Astrocyte (in vitro differentiated cells and primary cell): ENCODE results near the gene RABGAP1L. TPM values are rescaled to one million over a fixed set of nuclear protein-coding genes. Genes with fewer than 3 reads are reported as not detected.

ENCODE experiments used
- DNase-seq: peaks from one replicate; pipeline ENCODE4 v3.0.0-alpha.2; 2010; ENCODE audit warnings: low read depth
- FAIRE-seq: peaks from 2 replicates; lab custom pipeline; 2011; peaks lifted over from hg19 to GRCh38; lab: Jason Lieb, UNC
- H2AFZ ChIP-seq: 2 replicates; pipeline ENCODE4 v1.6.0; 2012; ENCODE audit warnings: low read depth, low read length, inconsistent platforms
- H3K27ac ChIP-seq: 2 replicates; pipeline ENCODE4 v1.5.1; 2011; ENCODE audit warnings: low read depth, low read length, inconsistent platforms
- H3K27me3 ChIP-seq: 2 replicates; pipeline ENCODE4 v1.6.0; 2011; ENCODE audit warnings: low read length, inconsistent platforms; ENCODE audit not compliant: insufficient read depth
- H3K36me3 ChIP-seq: 2 replicates; pipeline ENCODE4 v1.5.1; 2011; ENCODE audit warnings: low read length, inconsistent platforms; ENCODE audit not compliant: insufficient read depth
- H3K4me1 ChIP-seq: 2 replicates; pipeline ENCODE4 v1.5.1; 2011; ENCODE audit warnings: low read length, inconsistent platforms; ENCODE audit not compliant: insufficient read depth
- H3K4me2 ChIP-seq: 2 replicates; pipeline ENCODE4 v1.6.0; 2012; ENCODE audit warnings: low read length, inconsistent platforms
- H3K4me3 ChIP-seq: 2 replicates; pipeline ENCODE4 v1.5.1; 2011; ENCODE audit warnings: low read depth, mild to moderate bottlenecking, low read length, inconsistent platforms; ENCODE audit not compliant: insufficient read depth
- H3K79me2 ChIP-seq: 2 replicates; pipeline ENCODE4 v1.6.0; 2012; ENCODE audit warnings: mild to moderate bottlenecking, low read length, inconsistent platforms; ENCODE audit not compliant: insufficient read depth
- H3K9ac ChIP-seq: 2 replicates; pipeline ENCODE4 v1.6.0; 2012; ENCODE audit warnings: mild to moderate bottlenecking, low read length, inconsistent platforms
- H3K9me3 ChIP-seq: 2 replicates; pipeline ENCODE4 v1.5.1; 2012; ENCODE audit warnings: low read depth, mild to moderate bottlenecking, low read length, inconsistent platforms; ENCODE audit not compliant: insufficient read depth
- H4K20me1 ChIP-seq: 2 replicates; pipeline ENCODE4 v1.6.0; 2012; ENCODE audit warnings: low read length, inconsistent platforms; ENCODE audit not compliant: insufficient read depth
- H3K27ac Mint-ChIP-seq: one replicate; pipeline ENCODE4 v1.8.0; 2021; ENCODE audit warnings: mild to moderate bottlenecking, mixed read lengths; ENCODE audit not compliant: unreplicated experiment
- H3K27me3 Mint-ChIP-seq: one replicate; pipeline ENCODE4 v1.8.0; 2021; ENCODE audit warnings: low read depth, mixed read lengths; ENCODE audit not compliant: unreplicated experiment
- H3K36me3 Mint-ChIP-seq: one replicate; pipeline ENCODE4 v1.8.0; 2021; ENCODE audit warnings: low read depth, mixed read lengths; ENCODE audit not compliant: unreplicated experiment
- H3K4me1 Mint-ChIP-seq: one replicate; pipeline ENCODE4 v1.8.0; 2021; ENCODE audit warnings: low read depth, mixed read lengths; ENCODE audit not compliant: unreplicated experiment
- H3K4me3 Mint-ChIP-seq: one replicate; pipeline ENCODE4 v1.8.0; 2021; ENCODE audit warnings: mild to moderate bottlenecking, moderate library complexity, mixed read lengths; ENCODE audit not compliant: unreplicated experiment
- H3K9me3 Mint-ChIP-seq: one replicate; pipeline ENCODE4 v1.8.0; 2021; ENCODE audit warnings: mild to moderate bottlenecking, mixed read lengths; ENCODE audit not compliant: unreplicated experiment
- EZH2 ChIP-seq: IDR thresholded peaks from 2 replicates; pipeline ENCODE4 v1.6.1; 2012; ENCODE audit warnings: mild to moderate bottlenecking, low read length, inconsistent platforms; ENCODE audit not compliant: insufficient read depth
- total RNA-seq: library from RNA; stranded (reverse); gene quantifications from 2 replicates; pipeline ENCODE4 v1.2.1, GENCODE V29; 2021
- TF ChIP-seq, protein P1 (sequence below): IDR thresholded peaks from 2 replicates; pipeline ENCODE4 v1.5.1; 2011; ENCODE audit warnings: low read depth, mild to moderate bottlenecking, inconsistent platforms, low read length, moderate library complexity; ENCODE audit not compliant: insufficient read depth

The RABGAP1L gene
- total RNA-seq, 1 donor from 2014 or later, result 40.2 TPM

DNA sequence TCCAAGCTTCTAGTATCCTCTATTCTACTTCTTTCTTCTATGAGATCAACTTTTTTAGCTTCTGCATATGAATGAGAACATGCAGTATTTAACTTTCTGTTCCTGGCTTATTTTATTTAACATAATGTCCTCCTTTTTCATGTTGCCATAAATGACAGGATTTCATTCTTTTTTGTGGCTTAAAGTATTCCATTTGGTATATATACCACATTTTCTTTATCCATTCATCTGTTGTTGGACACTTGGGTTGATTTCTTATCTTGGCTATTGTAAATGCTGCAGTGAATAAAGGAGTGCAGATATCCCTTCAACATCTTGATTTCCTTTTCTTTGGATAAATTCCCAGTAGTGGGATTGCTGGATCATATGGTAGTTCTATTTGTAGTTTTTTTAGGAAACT lies 498.1 kb downstream of the RABGAP1L start:
- FAIRE-seq, result no peak
- no peaks in the 10 kb centered on the region for H3K27me3 Mint-ChIP-seq
- H3K9me3 Mint-ChIP-seq, result peaks cover under 1% of the 10 kb centered on the region
- H3K79me2 ChIP-seq, result no peaks in the 10 kb centered on the region
- no peak overlapping the region for H3K4me2 ChIP-seq
- no peaks in the 10 kb centered on the region for H4K20me1 ChIP-seq
- no peak for TF ChIP-seq EZH2
- TF ChIP-seq, protein P1, sequence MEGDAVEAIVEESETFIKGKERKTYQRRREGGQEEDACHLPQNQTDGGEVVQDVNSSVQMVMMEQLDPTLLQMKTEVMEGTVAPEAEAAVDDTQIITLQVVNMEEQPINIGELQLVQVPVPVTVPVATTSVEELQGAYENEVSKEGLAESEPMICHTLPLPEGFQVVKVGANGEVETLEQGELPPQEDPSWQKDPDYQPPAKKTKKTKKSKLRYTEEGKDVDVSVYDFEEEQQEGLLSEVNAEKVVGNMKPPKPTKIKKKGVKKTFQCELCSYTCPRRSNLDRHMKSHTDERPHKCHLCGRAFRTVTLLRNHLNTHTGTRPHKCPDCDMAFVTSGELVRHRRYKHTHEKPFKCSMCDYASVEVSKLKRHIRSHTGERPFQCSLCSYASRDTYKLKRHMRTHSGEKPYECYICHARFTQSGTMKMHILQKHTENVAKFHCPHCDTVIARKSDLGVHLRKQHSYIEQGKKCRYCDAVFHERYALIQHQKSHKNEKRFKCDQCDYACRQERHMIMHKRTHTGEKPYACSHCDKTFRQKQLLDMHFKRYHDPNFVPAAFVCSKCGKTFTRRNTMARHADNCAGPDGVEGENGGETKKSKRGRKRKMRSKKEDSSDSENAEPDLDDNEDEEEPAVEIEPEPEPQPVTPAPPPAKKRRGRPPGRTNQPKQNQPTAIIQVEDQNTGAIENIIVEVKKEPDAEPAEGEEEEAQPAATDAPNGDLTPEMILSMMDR, result no peak
- H3K4me1 Mint-ChIP-seq, result peaks cover 23% of the 10 kb centered on the region
- H3K4me1 ChIP-seq, result no peaks in the 10 kb centered on the region
- no peak overlapping the region for H3K4me3 Mint-ChIP-seq
- no peaks in the 10 kb centered on the region for H3K9me3 ChIP-seq
- H2AFZ ChIP-seq, result no peak overlapping the region
- no peak for DNase-seq
- H3K27ac ChIP-seq, result no peak overlapping the region
- no peaks in the 10 kb centered on the region for H3K36me3 ChIP-seq
- no peak overlapping the region for H3K4me3 ChIP-seq
- no peaks in the 10 kb centered on the region for H3K27me3 ChIP-seq
- no peak overlapping the region for H3K27ac Mint-ChIP-seq
- no peak overlapping the region for H3K9ac ChIP-seq
- H3K36me3 Mint-ChIP-seq, result no peaks in the 10 kb centered on the region

DNA sequence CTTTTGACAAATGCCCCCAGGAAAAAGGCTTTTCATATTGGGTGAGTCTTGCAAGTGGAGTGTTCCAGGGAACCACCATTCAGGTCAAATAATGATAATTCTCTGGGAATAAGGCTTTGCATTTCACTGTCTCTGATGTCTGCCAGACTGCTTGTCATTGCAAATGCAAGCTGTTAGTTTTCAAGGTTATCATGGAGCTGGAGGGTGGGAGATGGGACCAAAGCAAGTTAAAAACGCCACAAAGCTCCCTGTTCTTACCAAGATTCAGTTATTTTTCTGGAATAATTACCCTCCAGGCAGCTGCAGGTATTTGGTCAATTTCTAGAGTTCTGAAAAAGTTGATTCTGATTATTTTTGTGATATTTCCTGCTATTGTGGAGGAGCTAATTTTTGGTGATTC lies 498.6 kb downstream of the RABGAP1L start:
- Mint-ChIP-seq H3K4me1 (peaks cover 20% of the 10 kb centered on the region), H3K36me3 (no peaks in the 10 kb centered on the region), H3K27ac (no peak overlapping the region), H3K27me3 (no peaks in the 10 kb centered on the region), H3K4me3 (no peak overlapping the region), H3K9me3 (no peaks in the 10 kb centered on the region)
- no peaks in the 10 kb centered on the region for H3K27me3 ChIP-seq
- DNase-seq (no peak), FAIRE-seq (no peak)
- H3K9me3 ChIP-seq, result no peaks in the 10 kb centered on the region
- TF ChIP-seq EZH2, result no peak
- TF ChIP-seq, protein P1, result no peak
- H3K27ac ChIP-seq, result no peak overlapping the region
- no peaks in the 10 kb centered on the region for H3K36me3 ChIP-seq
- H3K4me1 ChIP-seq, result no peaks in the 10 kb centered on the region
- no peaks in the 10 kb centered on the region for H4K20me1 ChIP-seq
- no peak overlapping the region for H3K9ac ChIP-seq
- no peak overlapping the region for H3K4me3 ChIP-seq
- no peak overlapping the region for H3K4me2 ChIP-seq
- H3K79me2 ChIP-seq, result no peaks in the 10 kb centered on the region
- no peak overlapping the region for H2AFZ ChIP-seq

DNA sequence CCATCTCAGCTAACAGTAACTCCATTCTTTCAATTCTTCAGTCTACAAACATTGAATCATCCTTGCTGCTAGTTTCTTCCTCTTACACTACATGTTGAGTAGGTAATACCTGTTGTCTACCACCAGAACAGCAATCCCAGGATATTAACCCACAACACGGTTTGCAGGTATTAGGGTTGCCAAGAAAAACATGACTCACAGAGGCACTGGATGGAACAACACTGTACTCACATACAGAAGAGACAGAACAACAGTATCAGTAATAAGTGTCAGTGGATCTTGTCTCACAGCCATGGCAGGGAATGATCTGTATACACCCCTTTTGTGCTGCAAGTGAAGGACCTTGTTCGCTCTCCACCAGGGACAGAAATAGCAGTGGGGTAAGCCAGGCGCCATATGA lies 500.5 kb downstream of the RABGAP1L start:
- Histone ChIP-seq H3K4me2 (no peak overlapping the region), H3K9me3 (no peaks in the 10 kb centered on the region), H3K27ac (no peak overlapping the region), H3K36me3 (no peaks in the 10 kb centered on the region), H3K79me2 (no peaks in the 10 kb centered on the region), H3K4me3 (no peak overlapping the region), H3K27me3 (no peaks in the 10 kb centered on the region), H4K20me1 (no peaks in the 10 kb centered on the region), H3K4me1 (no peaks in the 10 kb centered on the region), H3K9ac (no peak overlapping the region), H2AFZ (no peak overlapping the region)
- Mint-ChIP-seq H3K36me3 (no peaks in the 10 kb centered on the region), H3K27ac (no peak overlapping the region), H3K4me3 (no peak overlapping the region), H3K27me3 (no peaks in the 10 kb centered on the region), H3K4me1 (peaks cover 12% of the 10 kb centered on the region), H3K9me3 (no peaks in the 10 kb centered on the region)
- FAIRE-seq (no peak), DNase-seq (peak; percentile 74)
- TF ChIP-seq, protein P1, result no peak
- TF ChIP-seq EZH2, result no peak
